GM18511 (cell line): ENCODE data around the gene YPEL3.

ENCODE experiments used
- ATAC-seq: cut with Tn5 transposase; IDR thresholded peaks from one replicate; pipeline ENCODE4 v1.9.1; 2021; ENCODE audit warnings: mild to moderate bottlenecking, moderate library complexity; ENCODE audit not compliant: unreplicated experiment

The YPEL3 gene

DNA sequence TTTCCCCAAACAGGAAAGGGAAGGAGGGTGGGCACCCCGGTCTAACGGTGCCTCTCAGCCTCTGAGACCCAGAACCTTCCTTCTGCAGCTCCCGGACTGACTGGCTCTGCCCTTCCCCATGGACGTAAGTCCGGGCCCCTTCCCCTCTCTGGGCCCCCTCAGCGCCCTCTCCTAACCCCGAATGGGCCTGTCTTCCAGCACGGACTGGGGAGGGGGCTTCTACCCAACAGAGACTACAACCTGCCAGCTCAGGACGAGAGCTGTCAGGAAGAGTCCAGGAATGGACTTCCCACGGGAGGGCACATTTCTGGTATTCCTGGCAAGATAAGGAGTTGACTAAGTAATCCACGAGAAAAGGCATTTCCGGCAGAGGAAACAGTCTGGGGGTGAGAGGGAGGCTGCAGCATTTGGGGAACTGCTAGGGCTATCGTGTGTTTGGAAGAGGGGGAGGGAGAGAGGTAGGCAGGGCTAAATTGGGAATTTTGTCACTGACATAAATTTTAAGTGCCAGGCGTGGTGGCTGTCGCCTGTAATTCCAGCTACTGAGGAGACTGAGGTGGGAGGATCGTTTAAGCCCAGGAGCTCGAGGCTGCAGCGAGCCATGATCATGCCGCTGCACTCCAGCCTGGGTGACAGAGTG is 42.5 kb downstream of the YPEL3 start:
- ATAC-seq, result peak; percentile 13

GRCh38 chr16:30052671-30053372 is 43.2 kb downstream of the YPEL3 start:
- ATAC-seq, result peak; percentile 65

GRCh38 chr16:30051518-30051917 is 44.5 kb downstream of the YPEL3 start:
- ATAC-seq, result no peak

GRCh38 chr16:30049871-30050270 is 46.1 kb downstream of the YPEL3 start:
- no peak for ATAC-seq

GRCh38 chr16:30046588-30046987 is 49.4 kb downstream of the YPEL3 start:
- ATAC-seq, result no peak

- no peak for ATAC-seq
Observed at GRCh38 chr16:30046178-30046577, 49.8 kb downstream of the YPEL3 start.
